Gastroesophageal sphincter (tissue), 4 donors: ENCODE results near the gene TARP.

Experiments
- ATAC-seq: fragments of 150-250 bp; one replicate; pipeline ENCODE4 v1.9.1; 2016; ENCODE audit warnings: mild to moderate bottlenecking, moderate library complexity
- H3K27ac ChIP-seq, 4 donors: fragments of 200-600 bp; sonication (generic) in 3 of 4; 1 replicate in 3 of 4; 2 replicates in 1 of 4; pipeline ENCODE4 v1.5.1; 2016 to 2019
- H3K27me3 ChIP-seq: fragments of 200-600 bp; sonication (generic); one replicate; pipeline ENCODE4 v1.5.1; 2019
- H3K36me3 ChIP-seq, 2 donors: fragments of 200-600 bp; sonication (generic); one replicate each; pipeline ENCODE4 v1.5.1; 2019; ENCODE audit warnings: control low read depth in 1 of 2
- H3K4me1 ChIP-seq, 3 donors: fragments of 200-600 bp; sonication (generic); 1 replicate in 2 of 3; 2 replicates in 1 of 3; pipeline ENCODE4 v1.5.1; 2016 to 2019; ENCODE audit warnings: control low read depth in 2 of 3
- H3K4me3 ChIP-seq, 2 donors: fragments of 200-600 bp; sonication (generic); one replicate each; pipeline ENCODE4 v1.5.1; 2019; ENCODE audit warnings: mild to moderate bottlenecking in 1 of 2, moderate library complexity in 1 of 2
- H3K9me3 ChIP-seq, 3 donors: fragments of 200-600 bp; sonication (generic); one replicate each; pipeline ENCODE4 v1.5.1; 2017 to 2019; ENCODE audit warnings: control low read depth in 2 of 3
- CTCF ChIP-seq, 4 experiments: fragments of 200-600 bp in 2 of 4; fragments of 450-650 bp in 2 of 4; sonication (generic) in 1 of 4; IDR thresholded peaks; one replicate each; pipeline ENCODE4 v1.5.1; 2017 to 2019; ENCODE audit warnings: antibody characterized with exemption in 4 of 4, mild to moderate bottlenecking in 2 of 4, moderate library complexity in 2 of 4
- EP300 ChIP-seq: sonication (generic); formaldehyde crosslinking; IDR thresholded peaks from one replicate; pipeline ENCODE4 v1.6.1; 2017; ENCODE audit warnings: antibody characterized with exemption, mild to moderate bottlenecking
- POLR2A ChIP-seq, 2 donors: fragments of 450-650 bp; IDR thresholded peaks; one replicate each; pipeline ENCODE4 v1.6.1; 2017; ENCODE audit warnings: antibody characterized with exemption in 2 of 2, mild to moderate bottlenecking in 2 of 2, moderate library complexity in 1 of 2
- POLR2AphosphoS5 ChIP-seq: sonication (generic); formaldehyde crosslinking; IDR thresholded peaks from one replicate; pipeline ENCODE4 v1.6.1; 2017; ENCODE audit warnings: antibody characterized with exemption
- WGBS, 2 donors: methylation state at CpG; one replicate each; pipeline ENCODE4 v1.1.5; 2018; ENCODE audit warnings: low coverage in 1 of 2; 5-methylcytosine and 5-hydroxymethylcytosine counted together

Gene TARP

DNA sequence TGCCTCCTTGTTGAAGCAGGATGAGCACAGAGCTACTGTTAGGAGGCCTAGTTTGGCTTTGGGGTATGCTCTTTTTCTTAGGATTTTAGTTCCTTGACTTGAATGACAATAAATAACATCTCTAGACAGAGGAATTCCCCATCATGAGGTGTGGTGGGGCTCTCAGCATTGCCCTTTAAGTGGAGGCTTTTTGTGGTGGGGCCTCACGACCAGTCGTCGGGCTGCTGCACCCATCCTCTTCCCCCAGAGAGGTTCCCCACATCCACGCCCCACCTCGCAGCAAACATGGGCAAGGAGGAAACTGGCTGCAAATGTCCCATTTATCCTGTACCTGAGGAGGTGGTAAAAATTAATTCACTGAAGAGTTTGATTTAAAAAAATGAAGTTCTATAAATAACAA, 36.1 kb upstream of the TARP start:
- Histone ChIP-seq H3K36me3 (no peaks in the 10 kb centered on the region), H3K27ac (no peak overlapping the region), H3K9me3 (no peaks in the 10 kb centered on the region), H3K27me3 (peaks cover 11% of the 10 kb centered on the region), H3K4me1 (peaks cover 0 to 18% (median 0%) of the 10 kb centered on the region in 3 donors), H3K4me3 (no peak overlapping the region)
- TF ChIP-seq CTCF (IDR thresholded peaks at IDR 0.05) (no peak), POLR2AphosphoS5 (no peak), EP300 (no peak), POLR2A (IDR thresholded peaks at IDR 0.05) (no peak)
- WGBS, 2 donors: 82 to 100% methylated on average over 2 to 5 of the region's 5 CpGs
- ATAC-seq: no peak

DNA sequence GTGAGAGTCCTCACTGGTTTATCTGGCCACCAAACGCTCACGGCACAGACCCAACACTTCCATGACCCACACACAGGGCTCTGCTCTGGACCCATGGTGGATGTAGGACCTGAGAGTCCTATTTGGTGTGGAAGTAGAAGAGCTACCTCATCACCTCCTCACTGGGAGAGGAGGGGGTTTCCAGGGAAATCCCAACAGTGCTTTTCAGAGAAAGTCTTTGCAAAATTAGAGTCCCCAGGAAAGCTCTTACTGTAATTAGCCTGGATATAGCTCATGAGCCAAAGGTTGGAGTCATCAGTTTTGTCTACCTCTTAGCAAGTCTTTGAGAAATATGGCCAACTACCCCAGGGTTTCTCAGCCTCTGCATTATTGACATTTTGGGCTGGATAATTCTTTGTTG, 34.7 kb upstream of the TARP start:
- no peak overlapping the region for H3K27ac ChIP-seq
- H3K9me3 ChIP-seq: no peaks in the 10 kb centered on the region
- peaks cover 11% of the 10 kb centered on the region for H3K27me3 ChIP-seq
- no peak for ATAC-seq
- no peaks in the 10 kb centered on the region for H3K36me3 ChIP-seq
- TF ChIP-seq POLR2A (IDR thresholded peaks at IDR 0.05): no peak
- peaks cover 0 to 18% (median 0%) of the 10 kb centered on the region in 3 donors for H3K4me1 ChIP-seq
- no CpG with 5 or more reads among the region's 2 CpGs for WGBS, 2 donors
- no peak overlapping the region for H3K4me3 ChIP-seq

GRCh38 chr7:38307640-38308039, 34.2 kb upstream of the TARP start:
- H3K9me3 ChIP-seq: no peaks in the 10 kb centered on the region
- peaks cover 11% of the 10 kb centered on the region for H3K27me3 ChIP-seq
- no peaks in the 10 kb centered on the region for H3K36me3 ChIP-seq
- TF ChIP-seq POLR2A (IDR thresholded peaks at IDR 0.05) (no peak), POLR2AphosphoS5 (no peak), EP300 (no peak), CTCF (IDR thresholded peaks at IDR 0.05) (no peak)
- H3K27ac ChIP-seq: no peak overlapping the region
- 82 to 93% methylated on average over 2 to 3 of the region's 3 CpGs for WGBS, 2 donors
- ATAC-seq: no peak
- no peak overlapping the region for H3K4me3 ChIP-seq
- peaks cover 0 to 18% (median 0%) of the 10 kb centered on the region in 3 donors for H3K4me1 ChIP-seq

GRCh38 chr7:38306914-38307313, 33.5 kb upstream of the TARP start:
- ATAC-seq: no peak
- Histone ChIP-seq H3K4me1 (peaks cover 0 to 18% (median 0%) of the 10 kb centered on the region in 3 donors), H3K27me3 (peaks cover 10% of the 10 kb centered on the region), H3K36me3 (no peaks in the 10 kb centered on the region), H3K27ac (no peak overlapping the region), H3K4me3 (no peak overlapping the region), H3K9me3 (no peaks in the 10 kb centered on the region)
- TF ChIP-seq EP300 (no peak), CTCF (IDR thresholded peaks at IDR 0.05) (no peak), POLR2AphosphoS5 (no peak), POLR2A (IDR thresholded peaks at IDR 0.05) (no peak)
- 84 to 100% methylated on average over 1 to 2 of the region's 2 CpGs for WGBS, 2 donors

DNA sequence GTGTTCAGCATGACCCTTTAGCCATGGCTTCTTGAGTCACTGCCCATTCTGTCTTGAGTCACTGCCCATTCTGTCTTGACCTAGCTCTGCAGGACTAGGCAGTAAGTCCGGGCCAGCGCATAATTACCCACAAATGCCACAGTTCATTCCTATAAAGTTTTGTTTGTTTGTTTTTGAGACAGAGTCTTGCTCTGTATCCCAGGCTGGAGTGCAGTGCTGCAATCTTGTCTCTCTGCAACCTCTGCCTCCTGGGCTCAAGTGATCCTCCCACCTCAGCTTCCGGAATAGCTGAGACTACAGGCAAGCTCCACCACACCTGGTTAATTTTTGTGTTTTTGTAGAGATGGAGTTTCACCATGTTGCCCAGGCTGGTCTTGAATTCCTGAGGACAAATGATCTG, 32.7 kb upstream of the TARP start:
- Histone ChIP-seq H3K4me1 (peaks cover 0 to 11% (median 0%) of the 10 kb centered on the region in 3 donors), H3K27me3 (peaks cover 2% of the 10 kb centered on the region), H3K9me3 (no peaks in the 10 kb centered on the region), H3K36me3 (no peaks in the 10 kb centered on the region), H3K27ac (no peak overlapping the region), H3K4me3 (no peak overlapping the region)
- 66% methylated on average over 3 of the region's 3 CpGs; no CpG with 5 or more reads in 1 of the 2 donors for WGBS, 2 donors
- no peak for ATAC-seq
- TF ChIP-seq CTCF (IDR thresholded peaks at IDR 0.05): no peak
- TF ChIP-seq EP300: no peak
- no peak for TF ChIP-seq POLR2A (IDR thresholded peaks at IDR 0.05)
- TF ChIP-seq POLR2AphosphoS5: no peak
